ENCODE results near the gene SSRP1.

DNA sequence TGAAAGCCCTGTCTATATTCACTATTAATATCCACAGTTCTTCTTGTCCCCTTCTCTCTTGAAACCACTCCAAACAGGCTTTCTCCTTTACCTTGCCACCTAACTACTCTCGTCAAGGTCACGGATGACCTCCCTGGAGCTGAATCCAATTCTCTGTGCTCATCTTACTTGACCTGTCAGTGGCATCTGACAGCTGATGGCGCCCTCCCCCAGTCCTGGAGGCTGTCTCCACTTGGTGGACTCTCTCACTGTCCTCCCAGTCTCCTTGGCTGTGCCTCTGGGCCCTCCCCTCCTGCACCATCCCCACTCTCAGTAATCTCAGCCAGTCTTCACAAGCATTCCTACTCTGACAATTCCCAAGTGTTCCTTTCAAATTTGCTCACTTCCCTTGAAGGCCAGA is 19.7 kb downstream of the SSRP1 start:
- no peak for TF ChIP-seq ZBTB7A (IDR thresholded peaks at IDR 0.05; ENCODE audit: borderline replicate concordance, control insufficient read depth, low read depth, low read length)
- TF ChIP-seq ZKSCAN1 (IDR thresholded peaks at IDR 0.05; ENCODE audit: low read depth, low read length) = no peak
- no peak for TF ChIP-seq NBN (IDR thresholded peaks at IDR 0.05; ENCODE audit: low read depth)
- TF ChIP-seq, protein P1, sequence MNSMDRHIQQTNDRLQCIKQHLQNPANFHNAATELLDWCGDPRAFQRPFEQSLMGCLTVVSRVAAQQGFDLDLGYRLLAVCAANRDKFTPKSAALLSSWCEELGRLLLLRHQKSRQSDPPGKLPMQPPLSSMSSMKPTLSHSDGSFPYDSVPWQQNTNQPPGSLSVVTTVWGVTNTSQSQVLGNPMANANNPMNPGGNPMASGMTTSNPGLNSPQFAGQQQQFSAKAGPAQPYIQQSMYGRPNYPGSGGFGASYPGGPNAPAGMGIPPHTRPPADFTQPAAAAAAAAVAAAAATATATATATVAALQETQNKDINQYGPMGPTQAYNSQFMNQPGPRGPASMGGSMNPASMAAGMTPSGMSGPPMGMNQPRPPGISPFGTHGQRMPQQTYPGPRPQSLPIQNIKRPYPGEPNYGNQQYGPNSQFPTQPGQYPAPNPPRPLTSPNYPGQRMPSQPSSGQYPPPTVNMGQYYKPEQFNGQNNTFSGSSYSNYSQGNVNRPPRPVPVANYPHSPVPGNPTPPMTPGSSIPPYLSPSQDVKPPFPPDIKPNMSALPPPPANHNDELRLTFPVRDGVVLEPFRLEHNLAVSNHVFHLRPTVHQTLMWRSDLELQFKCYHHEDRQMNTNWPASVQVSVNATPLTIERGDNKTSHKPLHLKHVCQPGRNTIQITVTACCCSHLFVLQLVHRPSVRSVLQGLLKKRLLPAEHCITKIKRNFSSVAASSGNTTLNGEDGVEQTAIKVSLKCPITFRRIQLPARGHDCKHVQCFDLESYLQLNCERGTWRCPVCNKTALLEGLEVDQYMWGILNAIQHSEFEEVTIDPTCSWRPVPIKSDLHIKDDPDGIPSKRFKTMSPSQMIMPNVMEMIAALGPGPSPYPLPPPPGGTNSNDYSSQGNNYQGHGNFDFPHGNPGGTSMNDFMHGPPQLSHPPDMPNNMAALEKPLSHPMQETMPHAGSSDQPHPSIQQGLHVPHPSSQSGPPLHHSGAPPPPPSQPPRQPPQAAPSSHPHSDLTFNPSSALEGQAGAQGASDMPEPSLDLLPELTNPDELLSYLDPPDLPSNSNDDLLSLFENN (IDR thresholded peaks at IDR 0.05; ENCODE audit: low read depth in 2 of 2, low read length in 2 of 2) = 0 out of 4 replicates have a peak, but pooled peaks of 1 of the 2 experiments have one; percentile 41
- TF ChIP-seq, protein P2, sequence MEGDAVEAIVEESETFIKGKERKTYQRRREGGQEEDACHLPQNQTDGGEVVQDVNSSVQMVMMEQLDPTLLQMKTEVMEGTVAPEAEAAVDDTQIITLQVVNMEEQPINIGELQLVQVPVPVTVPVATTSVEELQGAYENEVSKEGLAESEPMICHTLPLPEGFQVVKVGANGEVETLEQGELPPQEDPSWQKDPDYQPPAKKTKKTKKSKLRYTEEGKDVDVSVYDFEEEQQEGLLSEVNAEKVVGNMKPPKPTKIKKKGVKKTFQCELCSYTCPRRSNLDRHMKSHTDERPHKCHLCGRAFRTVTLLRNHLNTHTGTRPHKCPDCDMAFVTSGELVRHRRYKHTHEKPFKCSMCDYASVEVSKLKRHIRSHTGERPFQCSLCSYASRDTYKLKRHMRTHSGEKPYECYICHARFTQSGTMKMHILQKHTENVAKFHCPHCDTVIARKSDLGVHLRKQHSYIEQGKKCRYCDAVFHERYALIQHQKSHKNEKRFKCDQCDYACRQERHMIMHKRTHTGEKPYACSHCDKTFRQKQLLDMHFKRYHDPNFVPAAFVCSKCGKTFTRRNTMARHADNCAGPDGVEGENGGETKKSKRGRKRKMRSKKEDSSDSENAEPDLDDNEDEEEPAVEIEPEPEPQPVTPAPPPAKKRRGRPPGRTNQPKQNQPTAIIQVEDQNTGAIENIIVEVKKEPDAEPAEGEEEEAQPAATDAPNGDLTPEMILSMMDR (IDR thresholded peaks at IDR 0.05 in 2 of 3, conservative IDR thresholded peaks at IDR 0.05 in 1 of 3; ENCODE audit: insufficient read depth in 2 of 3, low read depth in 1 of 3, low read length in 3 of 3) = peak in 1 of 3 experiments; percentile 26; a peak in 2 of 6 replicates
- TF ChIP-seq TEAD2 (tag; IDR thresholded peaks at IDR 0.05) = no peak
- TF ChIP-seq, protein P3, sequence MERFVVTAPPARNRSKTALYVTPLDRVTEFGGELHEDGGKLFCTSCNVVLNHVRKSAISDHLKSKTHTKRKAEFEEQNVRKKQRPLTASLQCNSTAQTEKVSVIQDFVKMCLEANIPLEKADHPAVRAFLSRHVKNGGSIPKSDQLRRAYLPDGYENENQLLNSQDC (CRISPR knock-in tag; IDR thresholded peaks at IDR 0.05) = no peak
- TF ChIP-seq, protein P4, sequence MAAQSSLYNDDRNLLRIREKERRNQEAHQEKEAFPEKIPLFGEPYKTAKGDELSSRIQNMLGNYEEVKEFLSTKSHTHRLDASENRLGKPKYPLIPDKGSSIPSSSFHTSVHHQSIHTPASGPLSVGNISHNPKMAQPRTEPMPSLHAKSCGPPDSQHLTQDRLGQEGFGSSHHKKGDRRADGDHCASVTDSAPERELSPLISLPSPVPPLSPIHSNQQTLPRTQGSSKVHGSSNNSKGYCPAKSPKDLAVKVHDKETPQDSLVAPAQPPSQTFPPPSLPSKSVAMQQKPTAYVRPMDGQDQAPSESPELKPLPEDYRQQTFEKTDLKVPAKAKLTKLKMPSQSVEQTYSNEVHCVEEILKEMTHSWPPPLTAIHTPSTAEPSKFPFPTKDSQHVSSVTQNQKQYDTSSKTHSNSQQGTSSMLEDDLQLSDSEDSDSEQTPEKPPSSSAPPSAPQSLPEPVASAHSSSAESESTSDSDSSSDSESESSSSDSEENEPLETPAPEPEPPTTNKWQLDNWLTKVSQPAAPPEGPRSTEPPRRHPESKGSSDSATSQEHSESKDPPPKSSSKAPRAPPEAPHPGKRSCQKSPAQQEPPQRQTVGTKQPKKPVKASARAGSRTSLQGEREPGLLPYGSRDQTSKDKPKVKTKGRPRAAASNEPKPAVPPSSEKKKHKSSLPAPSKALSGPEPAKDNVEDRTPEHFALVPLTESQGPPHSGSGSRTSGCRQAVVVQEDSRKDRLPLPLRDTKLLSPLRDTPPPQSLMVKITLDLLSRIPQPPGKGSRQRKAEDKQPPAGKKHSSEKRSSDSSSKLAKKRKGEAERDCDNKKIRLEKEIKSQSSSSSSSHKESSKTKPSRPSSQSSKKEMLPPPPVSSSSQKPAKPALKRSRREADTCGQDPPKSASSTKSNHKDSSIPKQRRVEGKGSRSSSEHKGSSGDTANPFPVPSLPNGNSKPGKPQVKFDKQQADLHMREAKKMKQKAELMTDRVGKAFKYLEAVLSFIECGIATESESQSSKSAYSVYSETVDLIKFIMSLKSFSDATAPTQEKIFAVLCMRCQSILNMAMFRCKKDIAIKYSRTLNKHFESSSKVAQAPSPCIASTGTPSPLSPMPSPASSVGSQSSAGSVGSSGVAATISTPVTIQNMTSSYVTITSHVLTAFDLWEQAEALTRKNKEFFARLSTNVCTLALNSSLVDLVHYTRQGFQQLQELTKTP (IDR thresholded peaks at IDR 0.05; ENCODE audit: low read depth in 1 of 2, partially characterized antibody in 2 of 2) = no peak
- no peak for TF ChIP-seq MTF1 (CRISPR knock-in tag; IDR thresholded peaks at IDR 0.05; ENCODE audit: borderline replicate concordance)
- no peak for TF ChIP-seq JUNB (CRISPR knock-in tag; conservative IDR thresholded peaks at IDR 0.05)
- TF ChIP-seq SREBF1 (IDR thresholded peaks at IDR 0.05; ENCODE audit: borderline replicate concordance, low read depth, low read length) = no peak
- no peak for TF ChIP-seq TOE1 (IDR thresholded peaks at IDR 0.05; ENCODE audit: borderline replicate concordance)
- no peak for TF ChIP-seq TOE1 (CRISPR knock-in tag; IDR thresholded peaks at IDR 0.05; ENCODE audit: borderline replicate concordance, low read depth)
- TF ChIP-seq ZNF184 (CRISPR knock-in tag; IDR thresholded peaks at IDR 0.05) = no peak

All from K562 (cell line).